Fibroblast of pulmonary artery (primary cell): ENCODE measurements around the gene QPCTL.

ENCODE experiments used
- DNase-seq: peaks from one replicate; pipeline ENCODE4 v3.0.0-alpha.2; 2010; ENCODE audit warnings: low read depth
- H3K4me3 ChIP-seq: replicated peaks from 2 replicates; pipeline ENCODE4 v1.5.1; 2011; ENCODE audit warnings: low read depth, mild to moderate bottlenecking, control low read depth, low read length, moderate library complexity
- CTCF ChIP-seq: IDR thresholded peaks from 2 replicates; pipeline ENCODE4 v1.5.1; 2011; ENCODE audit warnings: mild to moderate bottlenecking, control low read depth, low read length, inconsistent platforms; ENCODE audit errors: missing control alignments

The QPCTL gene

GRCh38 chr19:45663800-45664199 lies 28.7 kb upstream of the QPCTL start:
- no peak for DNase-seq
- H3K4me3 ChIP-seq: no peak overlapping the region
- TF ChIP-seq CTCF: no peak

GRCh38 chr19:45664575-45664974 lies 27.9 kb upstream of the QPCTL start:
- DNase-seq: no peak
- no peak overlapping the region for H3K4me3 ChIP-seq
- TF ChIP-seq CTCF: no peak

GRCh38 chr19:45667620-45668341 lies 24.7 kb upstream of the QPCTL start, which contains the start of gene GIPR:
GIPR (plus strand) TSS chr19:45668221; CDS start chr19:45669521, 1,300 bp downstream.
- no peak for DNase-seq
- peak within 1 kb of the TSS; percentile 21 for H3K4me3 ChIP-seq
- no peak for TF ChIP-seq CTCF

- peak overlapping the region; percentile 21 for H3K4me3 ChIP-seq
- no peak for TF ChIP-seq CTCF
- no peak for DNase-seq
Measured at GRCh38 chr19:45668342-45668871, 24.1 kb upstream of the QPCTL start.

GRCh38 chr19:45670670-45671453 lies 21.6 kb upstream of the QPCTL start:
- H3K4me3 ChIP-seq: peak overlapping the region; percentile 41
- peak; percentile 90 for DNase-seq
- no peak for TF ChIP-seq CTCF

- no peak for TF ChIP-seq CTCF
- DNase-seq: no peak
- no peak overlapping the region for H3K4me3 ChIP-seq
Measured at GRCh38 chr19:45674946-45675345, 17.5 kb upstream of the QPCTL start.
